Activated gamma-delta T cell treated with anti-CD3 and anti-CD28 coated beads, Interleukin-2, amount 50 U/mL, for 16 hours (primary cell): ENCODE data around the gene SLC45A3.
"Not testable (repeated sequence)": the region's sequence is repeated elsewhere in the genome, so short reads cannot be mapped to it uniquely, and the experiment has no call there.

ENCODE experiments used
- DNase-seq: peaks from one replicate; pipeline ENCODE4 v3.0.0-alpha.2; 2020; ENCODE audit warnings: low read depth

The SLC45A3 gene

GRCh38 chr1:205636138-205636530 is 44.2 kb downstream of the SLC45A3 start:
- not testable (repeated sequence) for DNase-seq

- DNase-seq: no peak
These were observed 46.8 kb downstream of the SLC45A3 start for GRCh38 chr1:205633421-205633976.

DNA sequence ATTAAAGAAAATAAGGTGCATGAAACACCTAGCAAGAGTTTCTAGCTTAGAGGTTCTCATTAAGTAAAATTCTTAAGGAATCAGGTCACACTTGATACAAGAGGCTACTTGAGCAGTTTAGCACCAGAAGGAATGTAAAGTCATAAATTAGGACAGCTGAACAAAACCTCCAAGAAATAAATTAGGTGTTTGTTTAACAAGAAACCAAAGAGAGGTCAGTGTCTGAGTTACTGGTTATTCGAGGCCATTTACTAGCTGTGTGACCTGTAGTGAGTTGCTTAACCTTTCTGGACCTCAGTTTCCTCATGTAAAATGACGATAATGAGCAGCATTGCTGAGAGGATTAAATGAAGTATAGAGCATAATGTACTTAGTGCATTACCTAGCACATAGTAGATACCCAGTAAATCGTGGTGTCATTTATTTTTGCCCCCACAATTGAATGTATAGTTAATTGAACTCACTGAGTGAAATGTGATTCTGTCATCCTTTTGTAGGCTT is 47.6 kb downstream of the SLC45A3 start:
- DNase-seq: no peak

DNA sequence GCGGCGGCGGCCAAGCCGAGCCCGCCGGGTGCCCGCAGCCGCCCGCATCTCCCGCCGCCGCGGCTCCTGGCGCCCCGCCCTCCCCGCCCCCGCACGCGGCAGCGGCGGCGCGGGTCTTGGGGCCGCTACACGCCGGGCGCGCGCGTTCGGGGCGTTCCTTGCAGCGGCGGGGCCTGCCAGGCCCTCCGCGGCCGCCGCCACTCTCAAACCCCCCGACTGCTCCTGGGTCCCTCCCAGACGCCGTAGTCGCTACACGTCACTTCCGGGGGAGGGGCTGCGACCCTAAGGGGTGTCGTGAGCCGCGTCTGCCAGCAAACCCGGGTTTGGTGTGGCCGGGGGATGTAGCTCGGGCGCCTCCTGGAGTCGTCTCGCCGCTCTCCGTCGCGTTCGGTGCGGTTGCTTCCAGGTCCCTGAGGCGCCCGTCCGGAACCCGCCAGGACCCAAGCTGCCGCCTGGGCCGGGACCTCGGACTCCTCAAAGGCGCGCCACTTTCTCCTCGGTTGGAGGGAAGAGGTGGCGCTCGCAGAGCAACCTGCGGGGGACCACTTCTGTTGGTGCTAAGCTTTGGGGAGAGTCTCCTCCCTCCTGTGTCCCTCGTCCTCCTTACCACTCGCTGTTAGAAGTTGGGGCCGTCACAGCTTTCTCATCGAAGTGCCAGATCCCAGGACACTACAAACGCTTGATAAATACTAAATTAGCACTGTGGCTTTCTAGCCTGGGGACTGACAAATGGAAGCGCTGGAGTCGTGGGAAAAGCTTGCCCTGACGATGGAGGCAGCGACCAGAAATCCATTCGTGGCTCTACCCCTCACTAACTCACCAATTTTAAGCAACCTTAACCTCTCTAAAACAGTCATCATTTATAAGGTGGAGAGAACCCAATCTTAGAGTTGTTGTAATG is 48.3 kb downstream of the SLC45A3 start, which contains the start of gene ELK4:
Gene ELK4, minus strand, starts transcription at position 244 of the 901 bp plus-strand sequence. CDS start 8,129 bp downstream, outside the sequence.
- DNase-seq: peak; percentile 100

- DNase-seq: peak; percentile 69
These were observed 49.1 kb downstream of the SLC45A3 start for GRCh38 chr1:205631010-205631767.

DNA sequence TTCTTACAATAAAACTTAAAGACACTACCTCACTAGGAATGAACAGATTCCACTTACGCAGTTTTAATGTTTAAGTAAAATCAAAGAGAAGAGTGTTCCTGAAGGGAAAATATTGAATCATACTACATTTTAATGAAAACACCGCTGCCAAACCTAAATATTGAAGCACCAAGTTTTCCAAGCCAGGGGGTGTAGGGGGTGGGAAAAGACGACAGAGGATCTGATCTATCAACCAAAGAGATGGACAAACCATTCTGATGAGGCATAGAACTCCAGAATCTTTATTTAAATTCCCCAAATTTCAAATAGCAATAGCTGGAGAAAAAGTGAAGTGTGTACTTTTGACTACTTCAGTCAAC is 49.7 kb downstream of the SLC45A3 start:
- DNase-seq: no peak

- no peak for DNase-seq
These were observed 50.1 kb downstream of the SLC45A3 start for GRCh38 chr1:205630241-205630640.

- DNase-seq: no peak
These were observed 50.6 kb downstream of the SLC45A3 start for GRCh38 chr1:205629751-205630150.

GRCh38 chr1:205627956-205628355 is 52.4 kb downstream of the SLC45A3 start:
- no peak for DNase-seq

DNA sequence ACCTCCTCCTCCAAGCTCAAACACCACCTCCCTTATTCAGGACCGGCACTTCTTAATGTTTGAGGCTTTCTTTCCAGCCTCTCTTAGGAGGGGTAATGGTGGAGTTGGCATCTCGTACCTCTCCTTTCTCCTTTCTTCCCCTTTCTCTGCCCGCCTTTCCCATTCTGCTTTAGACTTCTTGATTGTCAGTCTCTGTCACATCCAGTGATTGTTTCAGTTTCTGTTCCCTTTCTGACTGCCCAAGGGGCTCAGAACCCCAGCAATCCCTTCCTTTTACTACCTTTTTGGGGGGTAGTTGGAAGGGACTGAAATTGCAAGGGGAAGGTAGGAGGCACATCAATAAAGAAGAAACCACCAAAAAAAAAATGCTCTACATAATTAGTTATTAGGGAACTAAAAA is 54.1 kb downstream of the SLC45A3 start:
- no peak for DNase-seq

DNA sequence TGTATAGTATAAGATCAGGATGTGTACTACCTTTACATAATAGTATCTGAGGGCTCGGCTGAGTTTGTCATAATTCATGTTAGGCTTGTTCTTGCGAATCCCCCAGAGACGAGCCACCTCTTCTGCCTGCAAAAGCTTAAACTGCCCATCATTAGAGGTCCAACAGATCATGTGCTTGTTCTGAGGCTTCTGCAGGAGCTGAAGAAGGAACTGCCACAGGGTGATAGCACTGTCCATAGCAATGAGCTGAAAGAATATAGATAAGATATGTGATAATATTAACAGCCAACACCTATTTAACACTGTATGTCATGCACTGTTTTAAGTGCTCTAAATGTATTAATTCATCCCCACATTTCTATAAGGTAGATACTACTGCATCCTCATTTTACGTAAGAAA is 56.7 kb downstream of the SLC45A3 start:
- no peak for DNase-seq

GRCh38 chr1:205620269-205620668 is 60.0 kb downstream of the SLC45A3 start:
- no peak for DNase-seq

GRCh38 chr1:205619376-205619775 is 60.9 kb downstream of the SLC45A3 start:
- DNase-seq: no peak

DNA sequence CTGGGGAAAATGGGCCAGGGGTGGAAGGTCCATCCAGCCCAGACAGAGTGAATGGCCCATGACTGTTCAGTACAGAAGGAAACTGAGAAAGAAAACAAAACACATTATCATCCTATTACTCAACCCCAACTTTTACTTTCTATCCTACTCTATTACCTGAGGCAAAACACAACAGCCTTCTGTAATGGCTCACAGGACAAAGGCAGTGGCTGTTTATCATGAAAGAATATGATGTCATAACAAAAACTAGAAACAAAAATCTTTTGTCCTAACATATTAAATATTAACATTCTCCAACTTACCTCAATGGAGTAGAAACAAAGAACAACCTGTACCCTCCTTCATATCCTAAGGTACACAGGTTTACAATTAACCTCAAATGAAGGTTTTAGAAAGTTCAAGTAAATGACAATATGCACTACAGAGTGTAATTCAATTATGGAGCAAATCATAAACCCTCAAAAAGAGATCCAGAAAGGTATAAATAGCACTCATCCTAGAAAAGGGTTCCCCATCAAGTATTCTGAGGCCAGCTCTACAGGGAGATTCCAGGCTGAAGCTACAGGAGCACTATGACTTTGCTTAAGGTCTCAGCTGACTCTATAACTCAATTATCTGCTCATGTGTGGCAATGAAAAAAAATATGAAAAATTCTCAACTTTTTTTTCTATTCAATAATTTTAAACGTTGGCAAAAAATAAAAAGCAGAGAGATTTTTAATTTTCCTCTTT is 63.6 kb downstream of the SLC45A3 start:
- no peak for DNase-seq

- DNase-seq: no peak
These were observed 64.5 kb downstream of the SLC45A3 start for GRCh38 chr1:205615789-205616188.

- no peak for DNase-seq
These were observed 66.4 kb downstream of the SLC45A3 start for GRCh38 chr1:205613854-205614412.

DNA sequence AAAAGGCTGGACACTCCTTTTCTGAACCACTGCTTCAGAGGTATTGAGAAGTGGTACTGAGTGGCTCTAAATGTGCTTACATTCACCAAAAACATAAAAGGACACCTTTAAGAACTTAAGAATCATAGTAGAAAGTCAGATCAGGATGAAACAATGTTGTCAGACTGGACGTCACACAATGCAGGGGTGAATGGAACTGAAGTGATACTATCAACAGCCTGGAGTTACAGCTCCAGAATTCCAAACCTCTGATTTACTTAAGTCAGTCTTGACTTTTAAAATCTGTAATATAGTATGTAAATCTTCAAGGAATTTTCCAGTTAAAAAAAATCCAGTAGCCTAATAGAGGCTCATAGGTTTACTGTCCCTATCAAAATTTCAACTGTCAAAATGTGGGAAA is 67.8 kb downstream of the SLC45A3 start:
- DNase-seq: no peak

GRCh38 chr1:205612104-205612503 is 68.2 kb downstream of the SLC45A3 start:
- no peak for DNase-seq

DNA sequence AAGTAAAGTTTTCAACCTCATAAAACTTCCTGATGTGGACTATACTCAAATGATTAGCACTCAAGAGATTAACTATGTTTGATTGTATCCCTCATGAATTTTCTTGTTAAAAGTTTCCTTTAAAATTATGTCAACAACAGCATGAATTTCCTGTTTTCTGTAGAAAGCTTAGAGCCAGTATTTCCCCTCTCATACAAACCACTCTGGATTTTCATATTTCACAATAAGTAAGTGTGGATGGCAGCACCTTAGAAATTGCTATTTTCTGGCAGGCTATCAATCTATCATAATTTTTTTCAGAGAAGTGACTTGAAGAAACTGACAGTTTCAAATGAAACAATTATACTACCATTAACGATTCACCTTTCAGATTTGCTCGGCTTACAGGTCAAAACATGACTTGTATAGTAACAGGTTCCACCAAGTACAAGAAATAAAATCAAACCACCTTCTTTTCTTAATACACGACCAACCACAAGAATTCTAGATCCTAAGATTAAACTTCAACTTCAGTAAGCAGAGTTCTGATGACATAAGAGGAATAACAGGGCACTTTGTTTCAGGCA is 69.3 kb downstream of the SLC45A3 start:
- no peak for DNase-seq

DNA sequence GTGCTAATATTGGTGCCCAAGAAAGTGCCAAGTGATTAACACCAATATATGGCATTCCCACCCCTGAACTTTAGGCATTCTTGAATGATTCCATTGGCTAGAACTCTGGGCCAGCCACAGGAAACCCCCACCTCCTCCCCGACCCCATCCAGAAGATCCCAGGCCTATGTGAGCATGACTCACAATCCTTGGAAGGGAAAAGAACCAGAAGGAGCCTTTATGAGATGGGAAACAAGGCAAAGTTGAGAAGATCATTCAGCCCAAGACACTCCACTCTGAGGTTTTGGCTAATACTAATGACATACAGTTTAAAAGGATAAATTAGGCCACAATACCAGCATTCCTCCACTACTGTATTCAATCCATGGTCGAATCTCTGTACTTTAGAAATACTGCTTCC is 70.3 kb downstream of the SLC45A3 start:
- no peak for DNase-seq
